ENCODE data around the gene TGFBR2.

The TGFBR2 gene

GRCh38 chr3:30659270-30660130, 53.1 kb downstream of the TGFBR2 start:
- no peak overlapping the region for H3K9ac ChIP-seq (ENCODE audit: low read length in 2 of 2)
- H3K27ac ChIP-seq (ENCODE audit: low read length), result peak overlapping the region; percentile 18
- no peak overlapping the region for H3K4me3 ChIP-seq (ENCODE audit: low read length in 2 of 2)
- H3K4me1 ChIP-seq (ENCODE audit: control insufficient read depth, insufficient read depth, low read length), result peaks cover 30% of the 10 kb centered on the region
- no peaks in the 10 kb centered on the region for H3K9me3 ChIP-seq (ENCODE audit: control insufficient read depth in 2 of 2, low read length in 2 of 2)
- peaks cover 15 to 22% of the 10 kb centered on the region in 2 donors for H3K36me3 ChIP-seq (ENCODE audit: control insufficient read depth in 2 of 2, insufficient read depth in 2 of 2, low read length in 2 of 2)
- H3K27me3 ChIP-seq (ENCODE audit: control insufficient read depth in 1 of 2, insufficient read depth in 2 of 2, low read length in 2 of 2), result no peaks in the 10 kb centered on the region

GRCh38 chr3:30660136-30660535, 53.7 kb downstream of the TGFBR2 start:
- H3K4me1 ChIP-seq (ENCODE audit: control insufficient read depth, insufficient read depth, low read length), result peaks cover 29% of the 10 kb centered on the region
- peaks cover 9 to 17% of the 10 kb centered on the region in 2 donors for H3K36me3 ChIP-seq (ENCODE audit: control insufficient read depth in 2 of 2, insufficient read depth in 2 of 2, low read length in 2 of 2)
- H3K27me3 ChIP-seq (ENCODE audit: control insufficient read depth in 1 of 2, insufficient read depth in 2 of 2, low read length in 2 of 2), result no peaks in the 10 kb centered on the region
- H3K9me3 ChIP-seq (ENCODE audit: control insufficient read depth in 2 of 2, low read length in 2 of 2), result no peaks in the 10 kb centered on the region
- H3K4me3 ChIP-seq (ENCODE audit: low read length in 2 of 2), result no peak overlapping the region
- H3K27ac ChIP-seq (ENCODE audit: low read length), result no peak overlapping the region
- no peak overlapping the region for H3K9ac ChIP-seq (ENCODE audit: low read length in 2 of 2)

- Histone ChIP-seq H3K36me3 (ENCODE audit: control insufficient read depth in 2 of 2, insufficient read depth in 2 of 2, low read length in 2 of 2) (peaks cover 9 to 12% of the 10 kb centered on the region in 2 donors), H3K4me3 (ENCODE audit: low read length in 2 of 2) (no peak overlapping the region), H3K27me3 (ENCODE audit: control insufficient read depth in 1 of 2, insufficient read depth in 2 of 2, low read length in 2 of 2) (no peaks in the 10 kb centered on the region), H3K27ac (ENCODE audit: low read length) (no peak overlapping the region), H3K9ac (ENCODE audit: low read length in 2 of 2) (no peak overlapping the region), H3K9me3 (ENCODE audit: control insufficient read depth in 2 of 2, low read length in 2 of 2) (no peaks in the 10 kb centered on the region), H3K4me1 (ENCODE audit: control insufficient read depth, insufficient read depth, low read length) (peaks cover 26% of the 10 kb centered on the region)
Observed at GRCh38 chr3:30660656-30661055, 54.3 kb downstream of the TGFBR2 start.

DNA sequence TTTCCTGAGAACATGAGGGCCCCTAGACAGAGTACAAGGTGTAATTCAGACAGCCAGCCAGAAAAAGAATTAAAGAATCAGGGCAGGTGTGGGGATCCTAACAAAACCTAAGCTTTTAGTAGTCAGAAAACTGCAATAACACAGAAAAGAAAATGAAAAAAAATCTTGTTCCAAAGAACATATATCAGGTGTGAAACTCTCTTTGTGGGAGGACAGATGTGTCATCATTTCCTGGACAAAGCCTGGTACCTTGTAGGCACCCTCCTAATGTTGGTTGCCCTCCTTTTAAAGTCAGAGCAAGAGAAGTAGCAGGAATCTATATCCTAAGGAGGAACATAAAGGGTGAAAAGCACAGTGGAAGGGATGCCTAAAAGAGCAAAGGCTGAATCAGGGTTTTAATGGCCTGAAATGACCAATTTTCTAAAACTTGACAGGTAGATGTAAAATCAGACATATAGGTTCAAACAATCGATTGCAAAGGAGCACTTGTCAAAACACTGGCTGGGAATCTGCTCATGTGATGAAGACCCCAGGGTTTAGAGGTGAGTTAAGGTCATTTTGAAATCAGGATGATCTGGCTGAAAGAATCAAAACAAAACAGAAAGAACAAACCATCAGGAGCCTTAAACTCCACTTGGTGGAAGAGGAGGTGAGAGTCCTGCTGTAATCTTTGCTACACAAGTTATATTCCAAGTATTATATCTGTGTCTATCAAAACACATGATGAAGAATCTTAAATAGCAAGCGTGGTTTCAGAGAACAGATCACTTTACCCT, 54.9 kb downstream of the TGFBR2 start:
- Histone ChIP-seq H3K27me3 (ENCODE audit: control insufficient read depth in 1 of 2, insufficient read depth in 2 of 2, low read length in 2 of 2) (no peaks in the 10 kb centered on the region), H3K9ac (ENCODE audit: low read length in 2 of 2) (no peak overlapping the region), H3K9me3 (ENCODE audit: control insufficient read depth in 2 of 2, low read length in 2 of 2) (no peaks in the 10 kb centered on the region), H3K27ac (ENCODE audit: low read length) (no peak overlapping the region), H3K4me3 (ENCODE audit: low read length in 2 of 2) (no peak overlapping the region), H3K36me3 (ENCODE audit: control insufficient read depth in 2 of 2, insufficient read depth in 2 of 2, low read length in 2 of 2) (peaks cover 9% of the 10 kb centered on the region in 2 donors), H3K4me1 (ENCODE audit: control insufficient read depth, insufficient read depth, low read length) (peaks cover 26% of the 10 kb centered on the region)

DNA sequence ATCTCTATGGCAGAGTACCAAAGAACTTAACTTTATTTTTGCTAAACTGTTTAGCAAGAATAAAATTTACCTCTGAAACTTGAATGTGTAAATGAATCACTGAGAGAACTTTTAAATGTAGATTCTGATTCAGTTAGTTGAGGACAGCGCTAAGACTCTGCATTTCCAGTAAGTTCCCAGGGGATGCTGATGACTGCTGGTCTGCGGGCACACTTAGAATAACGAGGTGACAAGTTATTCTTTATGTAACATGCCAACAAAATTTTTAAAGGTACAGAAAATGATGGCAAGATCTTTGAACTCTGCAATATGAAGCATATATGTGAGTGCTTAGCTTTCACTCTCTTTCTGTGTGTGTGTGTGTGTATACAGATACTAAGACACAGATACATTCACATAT, 56.4 kb downstream of the TGFBR2 start:
- Histone ChIP-seq H3K4me3 (ENCODE audit: low read length in 2 of 2) (no peak overlapping the region), H3K27ac (ENCODE audit: low read length) (no peak overlapping the region), H3K9me3 (ENCODE audit: control insufficient read depth in 2 of 2, low read length in 2 of 2) (no peaks in the 10 kb centered on the region), H3K9ac (ENCODE audit: low read length in 2 of 2) (no peak overlapping the region), H3K4me1 (ENCODE audit: control insufficient read depth, insufficient read depth, low read length) (peaks cover 18% of the 10 kb centered on the region), H3K36me3 (ENCODE audit: control insufficient read depth in 2 of 2, insufficient read depth in 2 of 2, low read length in 2 of 2) (peaks cover 5% of the 10 kb centered on the region in 2 donors), H3K27me3 (ENCODE audit: control insufficient read depth in 1 of 2, insufficient read depth in 2 of 2, low read length in 2 of 2) (no peaks in the 10 kb centered on the region)

DNA sequence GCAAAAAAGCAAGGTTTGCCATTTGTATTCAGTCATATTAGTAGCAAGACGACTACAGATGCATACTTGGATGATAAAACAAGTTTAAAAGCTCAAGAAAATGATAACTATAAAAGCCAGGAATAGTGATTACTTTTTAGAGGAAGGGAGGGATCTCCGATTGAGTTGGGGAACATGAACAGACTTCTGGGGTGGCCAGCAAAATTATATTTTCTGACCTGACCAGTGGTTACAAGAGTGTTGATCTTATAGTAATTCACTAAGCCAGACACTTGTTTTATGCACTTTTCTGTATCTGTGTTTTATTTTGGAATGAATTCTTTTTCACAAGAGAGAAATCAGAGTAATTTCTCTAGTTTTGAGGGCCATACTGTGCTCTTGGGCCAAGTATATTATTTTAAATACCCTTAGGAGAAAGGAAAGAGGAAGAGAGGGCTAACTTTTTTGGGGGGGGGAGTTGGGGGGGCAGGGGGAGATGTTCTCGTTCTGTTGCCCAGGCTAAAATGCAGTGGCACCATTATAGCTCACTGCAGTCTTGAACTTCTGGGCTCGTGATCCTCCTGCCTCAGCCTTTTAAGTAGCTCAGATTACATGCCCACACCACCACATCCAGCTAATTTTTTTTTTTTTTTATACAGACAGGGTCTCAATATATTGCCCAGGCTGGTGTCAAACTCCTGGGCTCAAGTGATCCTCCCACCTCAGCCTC, 57.3 kb downstream of the TGFBR2 start:
- Histone ChIP-seq H3K9me3 (ENCODE audit: control insufficient read depth in 2 of 2, low read length in 2 of 2) (no peaks in the 10 kb centered on the region), H3K36me3 (ENCODE audit: control insufficient read depth in 2 of 2, insufficient read depth in 2 of 2, low read length in 2 of 2) (peaks cover 3 to 5% of the 10 kb centered on the region in 2 donors), H3K4me1 (ENCODE audit: control insufficient read depth, insufficient read depth, low read length) (peaks cover 10% of the 10 kb centered on the region), H3K27ac (ENCODE audit: low read length) (no peak overlapping the region), H3K27me3 (ENCODE audit: control insufficient read depth in 1 of 2, insufficient read depth in 2 of 2, low read length in 2 of 2) (no peaks in the 10 kb centered on the region), H3K4me3 (ENCODE audit: low read length in 2 of 2) (no peak overlapping the region), H3K9ac (ENCODE audit: low read length in 2 of 2) (no peak overlapping the region)

DNA sequence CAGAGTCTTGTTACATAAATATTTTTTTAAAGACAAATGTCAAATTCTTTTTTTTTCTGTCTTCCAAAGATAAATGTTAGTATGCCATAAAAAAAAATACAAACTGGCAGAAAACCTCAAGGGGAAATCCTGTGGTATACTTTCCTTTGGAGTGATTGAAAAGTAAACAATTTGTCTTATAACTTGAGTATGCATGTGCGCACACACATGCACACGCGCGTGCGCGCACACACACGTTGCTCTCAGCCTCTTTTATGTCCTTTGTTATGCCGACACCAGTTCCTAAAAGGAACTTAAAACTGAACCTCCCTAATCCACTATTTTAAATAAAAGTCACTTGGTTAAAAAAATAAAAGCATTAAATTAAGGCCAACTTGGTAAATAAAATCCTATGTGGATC, 58.1 kb downstream of the TGFBR2 start:
- no peak overlapping the region for H3K27ac ChIP-seq (ENCODE audit: low read length)
- H3K4me3 ChIP-seq (ENCODE audit: low read length in 2 of 2), result no peak overlapping the region
- peaks cover 4% of the 10 kb centered on the region for H3K4me1 ChIP-seq (ENCODE audit: control insufficient read depth, insufficient read depth, low read length)
- H3K27me3 ChIP-seq (ENCODE audit: control insufficient read depth in 1 of 2, insufficient read depth in 2 of 2, low read length in 2 of 2), result no peaks in the 10 kb centered on the region
- no peak overlapping the region for H3K9ac ChIP-seq (ENCODE audit: low read length in 2 of 2)
- peaks cover 5 to 6% of the 10 kb centered on the region in 2 donors for H3K36me3 ChIP-seq (ENCODE audit: control insufficient read depth in 2 of 2, insufficient read depth in 2 of 2, low read length in 2 of 2)
- H3K9me3 ChIP-seq (ENCODE audit: control insufficient read depth in 2 of 2, low read length in 2 of 2), result no peaks in the 10 kb centered on the region

DNA sequence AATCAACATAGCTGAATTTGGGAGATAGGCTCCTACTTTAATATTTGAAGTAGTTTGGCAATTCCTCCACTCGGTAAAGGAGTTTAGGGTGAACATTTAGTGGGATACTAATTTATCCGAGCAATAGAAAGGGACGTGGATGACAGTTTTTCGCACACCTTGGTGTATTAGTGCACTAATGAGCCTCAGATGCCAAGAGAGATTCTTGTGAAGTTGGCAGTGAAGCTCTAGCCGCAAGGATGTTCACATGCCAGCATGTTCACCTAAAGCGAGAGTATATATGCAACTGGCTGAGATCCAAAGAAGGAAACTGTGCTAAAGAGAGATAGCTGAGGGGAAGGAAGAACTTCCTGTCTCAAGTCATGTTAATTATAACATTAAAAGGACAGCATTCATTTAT, 58.5 kb downstream of the TGFBR2 start:
- H3K4me3 ChIP-seq (ENCODE audit: low read length in 2 of 2), result no peak overlapping the region
- no peaks in the 10 kb centered on the region for H3K27me3 ChIP-seq (ENCODE audit: control insufficient read depth in 1 of 2, insufficient read depth in 2 of 2, low read length in 2 of 2)
- no peak overlapping the region for H3K27ac ChIP-seq (ENCODE audit: low read length)
- H3K9ac ChIP-seq (ENCODE audit: low read length in 2 of 2), result no peak overlapping the region
- H3K4me1 ChIP-seq (ENCODE audit: control insufficient read depth, insufficient read depth, low read length), result no peaks in the 10 kb centered on the region
- H3K9me3 ChIP-seq (ENCODE audit: control insufficient read depth in 2 of 2, low read length in 2 of 2), result no peaks in the 10 kb centered on the region
- H3K36me3 ChIP-seq (ENCODE audit: control insufficient read depth in 2 of 2, insufficient read depth in 2 of 2, low read length in 2 of 2), result peaks cover 5 to 7% of the 10 kb centered on the region in 2 donors

- Histone ChIP-seq H3K4me1 (ENCODE audit: control insufficient read depth, insufficient read depth, low read length) (no peaks in the 10 kb centered on the region), H3K36me3 (ENCODE audit: control insufficient read depth in 2 of 2, insufficient read depth in 2 of 2, low read length in 2 of 2) (peaks cover 5 to 11% of the 10 kb centered on the region in 2 donors), H3K27me3 (ENCODE audit: control insufficient read depth in 1 of 2, insufficient read depth in 2 of 2, low read length in 2 of 2) (no peaks in the 10 kb centered on the region)
Observed at GRCh38 chr3:30665539-30665938, 59.1 kb downstream of the TGFBR2 start.

GRCh38 chr3:30666572-30667279, 60.3 kb downstream of the TGFBR2 start:
- H3K27me3 ChIP-seq (ENCODE audit: control insufficient read depth in 1 of 2, insufficient read depth in 2 of 2, low read length in 2 of 2), result no peaks in the 10 kb centered on the region
- H3K4me1 ChIP-seq (ENCODE audit: control insufficient read depth, insufficient read depth, low read length), result no peaks in the 10 kb centered on the region
- H3K36me3 ChIP-seq (ENCODE audit: control insufficient read depth in 2 of 2, insufficient read depth in 2 of 2, low read length in 2 of 2), result peaks cover 9 to 12% of the 10 kb centered on the region in 2 donors
- no peak overlapping the region for H3K9ac ChIP-seq (ENCODE audit: low read length in 2 of 2)
- no peak overlapping the region for H3K27ac ChIP-seq (ENCODE audit: low read length)
- H3K9me3 ChIP-seq (ENCODE audit: control insufficient read depth in 2 of 2, low read length in 2 of 2), result no peaks in the 10 kb centered on the region
- no peak overlapping the region for H3K4me3 ChIP-seq (ENCODE audit: low read length in 2 of 2)

More at GRCh38 chr3:30665539-30665938, 59.1 kb downstream of the TGFBR2 start:
- Histone ChIP-seq H3K9ac (ENCODE audit: low read length in 2 of 2) (no peak overlapping the region), H3K27ac (ENCODE audit: low read length) (no peak overlapping the region), H3K4me3 (ENCODE audit: low read length in 2 of 2) (no peak overlapping the region), H3K9me3 (ENCODE audit: control insufficient read depth in 2 of 2, low read length in 2 of 2) (no peaks in the 10 kb centered on the region)

Data from stomach smooth muscle (tissue), 2 donors.